ENCODE data around the gene NCS1. TPM values are rescaled to one million over a fixed set of nuclear protein-coding genes. Genes with fewer than 3 reads are reported as not detected.

Gene NCS1
- total RNA-seq, 2 donors from 2014 or later: 19.1 to 28.5 TPM

DNA sequence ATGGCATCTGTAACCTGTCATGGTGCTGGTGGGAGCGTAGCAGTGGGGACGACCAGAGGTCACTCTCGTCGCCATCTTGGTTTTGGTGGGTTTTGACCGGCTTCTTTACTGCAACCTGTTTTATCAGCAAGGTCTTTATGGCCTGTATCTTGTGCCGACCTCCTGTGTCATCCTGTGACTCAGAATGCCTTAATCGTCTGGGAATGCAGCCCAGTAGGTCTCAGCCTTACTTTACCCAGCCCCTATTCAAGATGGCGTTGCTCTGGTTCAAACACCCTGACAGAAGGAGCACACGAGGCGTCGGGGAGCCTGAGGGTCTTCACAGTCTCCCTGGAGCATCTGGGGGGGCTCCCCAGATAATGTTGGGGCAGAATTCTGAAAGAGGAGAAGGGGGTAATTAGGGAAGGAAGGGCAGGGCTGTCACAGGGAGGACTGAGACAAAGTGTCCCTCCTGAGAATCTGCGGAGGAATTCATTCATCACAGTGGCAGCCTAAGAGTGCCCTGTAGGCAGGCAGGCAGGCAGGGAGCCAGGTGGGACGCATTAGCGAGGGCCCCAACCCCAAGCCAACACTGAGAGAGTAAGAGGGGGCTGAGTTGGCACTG, 21.3 kb upstream of the NCS1 start:
- TF ChIP-seq, protein P1, sequence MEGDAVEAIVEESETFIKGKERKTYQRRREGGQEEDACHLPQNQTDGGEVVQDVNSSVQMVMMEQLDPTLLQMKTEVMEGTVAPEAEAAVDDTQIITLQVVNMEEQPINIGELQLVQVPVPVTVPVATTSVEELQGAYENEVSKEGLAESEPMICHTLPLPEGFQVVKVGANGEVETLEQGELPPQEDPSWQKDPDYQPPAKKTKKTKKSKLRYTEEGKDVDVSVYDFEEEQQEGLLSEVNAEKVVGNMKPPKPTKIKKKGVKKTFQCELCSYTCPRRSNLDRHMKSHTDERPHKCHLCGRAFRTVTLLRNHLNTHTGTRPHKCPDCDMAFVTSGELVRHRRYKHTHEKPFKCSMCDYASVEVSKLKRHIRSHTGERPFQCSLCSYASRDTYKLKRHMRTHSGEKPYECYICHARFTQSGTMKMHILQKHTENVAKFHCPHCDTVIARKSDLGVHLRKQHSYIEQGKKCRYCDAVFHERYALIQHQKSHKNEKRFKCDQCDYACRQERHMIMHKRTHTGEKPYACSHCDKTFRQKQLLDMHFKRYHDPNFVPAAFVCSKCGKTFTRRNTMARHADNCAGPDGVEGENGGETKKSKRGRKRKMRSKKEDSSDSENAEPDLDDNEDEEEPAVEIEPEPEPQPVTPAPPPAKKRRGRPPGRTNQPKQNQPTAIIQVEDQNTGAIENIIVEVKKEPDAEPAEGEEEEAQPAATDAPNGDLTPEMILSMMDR (IDR thresholded peaks at IDR 0.05): no peak
- TF ChIP-seq POLR2A (IDR thresholded peaks at IDR 0.05) (no peak), POLR2AphosphoS5 (IDR thresholded peaks at IDR 0.05) (no peak)
- H3K36me3 ChIP-seq: no peaks in the 10 kb centered on the region
- H3K9me3 ChIP-seq: no peaks in the 10 kb centered on the region
- H3K27ac ChIP-seq: no peak overlapping the region
- intact Hi-C loops (cut with DNase I): no loop called here
- 67% methylated on average over 14 of the region's 14 CpGs for WGBS
- no peaks in the 10 kb centered on the region for H3K4me1 ChIP-seq (replicated peaks)
- H3K27me3 ChIP-seq (replicated peaks; ENCODE audit: insufficient read depth): no peaks in the 10 kb centered on the region
- H3K4me3 ChIP-seq: no peak overlapping the region
- no peak for DNase-seq (ENCODE audit: low spot score)

DNA sequence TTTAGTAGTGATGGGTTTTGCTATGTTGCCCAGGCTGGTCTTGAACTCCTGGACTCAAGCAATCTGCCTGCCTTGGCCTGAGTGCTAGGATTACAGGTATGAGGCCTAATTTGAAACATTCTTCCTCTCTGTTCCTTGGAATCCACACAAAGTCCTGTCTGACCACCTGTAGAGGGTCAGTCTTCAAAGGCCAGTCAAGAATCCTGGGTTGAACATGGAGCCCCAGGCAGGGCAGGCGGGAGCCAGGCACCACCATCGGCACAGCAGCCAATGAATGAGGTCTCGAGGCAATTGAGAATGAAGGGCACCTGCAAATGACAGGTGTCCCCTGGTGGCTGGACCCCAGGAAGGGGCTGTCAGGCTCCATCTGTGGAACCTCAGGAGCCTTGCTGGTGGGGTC, 17.4 kb upstream of the NCS1 start:
- intact Hi-C loops (cut with DNase I): no loop called here
- TF ChIP-seq POLR2AphosphoS5 (IDR thresholded peaks at IDR 0.05) (no peak), POLR2A (IDR thresholded peaks at IDR 0.05) (no peak)
- TF ChIP-seq, protein P1 (IDR thresholded peaks at IDR 0.05): no peak
- H3K9me3 ChIP-seq: no peaks in the 10 kb centered on the region
- DNase-seq (ENCODE audit: low spot score): no peak
- no peaks in the 10 kb centered on the region for H3K27me3 ChIP-seq (replicated peaks; ENCODE audit: insufficient read depth)
- no peak overlapping the region for H3K4me3 ChIP-seq
- no peaks in the 10 kb centered on the region for H3K36me3 ChIP-seq
- no peak overlapping the region for H3K27ac ChIP-seq
- H3K4me1 ChIP-seq (replicated peaks): no peaks in the 10 kb centered on the region
- 90% methylated on average over 3 of the region's 3 CpGs for WGBS

DNA sequence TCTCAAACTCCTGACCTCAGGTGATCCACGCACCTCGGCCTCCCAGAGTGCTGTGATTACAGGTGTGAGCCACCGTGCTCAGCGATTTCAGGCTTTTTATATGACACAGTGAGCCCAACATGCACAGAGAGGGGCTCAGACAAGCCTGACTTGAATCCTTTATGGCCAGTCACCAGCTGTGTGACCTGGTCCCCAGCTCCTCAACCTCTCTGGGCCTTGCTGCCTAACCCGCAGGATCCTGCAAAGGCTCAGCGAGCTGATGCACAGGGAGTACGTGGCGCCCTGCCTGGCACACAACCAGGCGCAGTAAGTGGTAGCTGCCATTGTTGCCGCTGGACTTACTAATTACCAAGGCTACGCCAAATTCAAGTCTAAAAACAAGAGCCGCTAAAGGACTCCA, 16.6 kb upstream of the NCS1 start:
- no peak overlapping the region for H3K27ac ChIP-seq
- intact Hi-C loops (cut with DNase I): no loop called here
- no peaks in the 10 kb centered on the region for H3K4me1 ChIP-seq (replicated peaks)
- H3K36me3 ChIP-seq: no peaks in the 10 kb centered on the region
- no peaks in the 10 kb centered on the region for H3K27me3 ChIP-seq (replicated peaks; ENCODE audit: insufficient read depth)
- H3K9me3 ChIP-seq: no peaks in the 10 kb centered on the region
- 96% methylated on average over 12 of the region's 12 CpGs for WGBS
- TF ChIP-seq, protein P1 (IDR thresholded peaks at IDR 0.05): no peak
- TF ChIP-seq POLR2A (IDR thresholded peaks at IDR 0.05) (no peak), POLR2AphosphoS5 (IDR thresholded peaks at IDR 0.05) (no peak)
- no peak overlapping the region for H3K4me3 ChIP-seq
- no peak for DNase-seq (ENCODE audit: low spot score)

DNA sequence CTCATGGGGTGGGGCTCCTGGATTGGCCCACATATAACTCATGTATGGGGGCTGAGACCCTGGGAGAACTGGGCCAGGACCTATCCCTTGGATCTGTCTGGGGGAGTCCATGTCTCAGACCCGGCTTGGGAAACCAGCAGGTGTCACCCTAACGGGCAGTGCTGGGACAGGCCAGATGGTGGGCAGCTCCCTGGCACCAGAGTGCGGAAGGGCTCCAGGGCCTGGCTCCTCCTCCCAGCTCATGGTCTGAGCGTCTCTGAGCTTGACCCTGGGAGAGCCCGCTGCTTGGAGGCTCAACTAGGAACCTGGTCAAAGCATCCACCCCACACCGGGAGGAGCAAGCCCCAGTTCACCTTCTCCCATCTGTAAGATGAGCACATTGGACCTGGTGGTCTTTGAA, 15.5 kb upstream of the NCS1 start:
- H3K27ac ChIP-seq: no peak overlapping the region
- no peaks in the 10 kb centered on the region for H3K27me3 ChIP-seq (replicated peaks; ENCODE audit: insufficient read depth)
- H3K4me1 ChIP-seq (replicated peaks): no peaks in the 10 kb centered on the region
- DNase-seq (ENCODE audit: low spot score): no peak
- TF ChIP-seq, protein P1 (IDR thresholded peaks at IDR 0.05): peak in 2 of 4 experiments; percentile 9 to 13
- TF ChIP-seq POLR2A (IDR thresholded peaks at IDR 0.05): no peak
- TF ChIP-seq POLR2AphosphoS5 (IDR thresholded peaks at IDR 0.05): no peak
- H3K9me3 ChIP-seq: no peaks in the 10 kb centered on the region
- WGBS: 35% methylated on average over 6 of the region's 6 CpGs
- H3K36me3 ChIP-seq: no peaks in the 10 kb centered on the region
- intact Hi-C loops (cut with DNase I): no loop called here
- no peak overlapping the region for H3K4me3 ChIP-seq

DNA sequence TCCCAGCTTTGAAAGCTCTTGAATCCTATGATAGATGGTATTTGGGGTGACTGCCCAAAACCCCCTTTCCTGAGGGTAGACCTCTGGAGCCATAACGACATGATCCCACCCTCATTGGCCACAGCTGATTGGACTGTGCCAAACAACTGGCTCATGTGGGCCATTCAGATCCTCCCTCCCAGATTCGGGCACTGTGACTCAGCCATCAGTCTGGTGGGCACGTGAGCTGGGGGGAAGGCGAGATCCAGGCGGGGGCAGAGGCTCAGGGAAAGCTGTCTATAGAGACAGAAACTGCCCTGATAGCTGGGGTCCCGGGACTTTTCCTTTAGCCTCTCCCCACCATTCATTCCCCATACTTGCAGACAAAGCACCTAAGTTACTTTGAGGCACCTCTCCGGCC, 15.1 kb upstream of the NCS1 start:
- H3K27ac ChIP-seq: no peak overlapping the region
- 71% methylated on average over 7 of the region's 7 CpGs for WGBS
- H3K36me3 ChIP-seq: no peaks in the 10 kb centered on the region
- no peaks in the 10 kb centered on the region for H3K27me3 ChIP-seq (replicated peaks; ENCODE audit: insufficient read depth)
- H3K9me3 ChIP-seq: no peaks in the 10 kb centered on the region
- intact Hi-C loops (cut with DNase I): no loop called here
- no peaks in the 10 kb centered on the region for H3K4me1 ChIP-seq (replicated peaks)
- TF ChIP-seq POLR2A (IDR thresholded peaks at IDR 0.05) (no peak), POLR2AphosphoS5 (IDR thresholded peaks at IDR 0.05) (no peak)
- TF ChIP-seq, protein P1 (IDR thresholded peaks at IDR 0.05): no peak
- H3K4me3 ChIP-seq: no peak overlapping the region
- no peak for DNase-seq (ENCODE audit: low spot score)

Data from prostate gland (tissue), 2 donors.